B cell (primary cell): ENCODE measurements around the gene NFATC1. TPM values are rescaled to one million over a fixed set of nuclear protein-coding genes. Genes with fewer than 3 reads are reported as not detected.

ENCODE experiments used
- ATAC-seq: fragments of 200-7000 bp; cut with Tn5 transposase; one replicate; pipeline ENCODE4 v1.10.0; 2021; ENCODE audit warnings: low read depth, mild to moderate bottlenecking, moderate number of reproducible peaks, moderate library complexity
- CTCF ChIA-PET: fragments of 350-600 bp; sonication (Branson Sonifier 250); formaldehyde crosslinking; loops from one replicate; lab custom pipeline; 2021; ENCODE audit warnings: antibody characterized with exemption, inconsistent platforms; lab: Charles Lee
- POLR2A ChIA-PET: fragments of 350-600 bp; sonication (Branson Sonifier 250); formaldehyde crosslinking; loops from one replicate; lab custom pipeline; 2021; ENCODE audit warnings: antibody characterized with exemption; lab: Charles Lee
- DNase-seq: peaks from one replicate; pipeline ENCODE4 v3.0.0; 2013
- H2AFZ ChIP-seq: 2 replicates; pipeline ENCODE4 v1.6.1; 2012; ENCODE audit warnings: mild to moderate bottlenecking, low read depth, low read length; ENCODE audit not compliant: insufficient read depth, poor library complexity, severe bottlenecking
- H3K27ac ChIP-seq, 2 donors: 1 replicate in 1 of 2; 2 replicates in 1 of 2; pipeline ENCODE4 v1.5.1; 2012 to 2013; ENCODE audit warnings: low read length in 2 of 2, mild to moderate bottlenecking in 2 of 2, moderate library complexity in 1 of 2
- H3K27me3 ChIP-seq, 4 experiments: fragments of 200-600 bp in 1 of 4; sonication (generic) in 1 of 4; replicated peaks in 1 of 4; 1 replicate in 2 of 4; 2 replicates in 2 of 4; pipeline versions ENCODE4 v1.6.1 to v1.7.0; 2013 to 2016; ENCODE audit warnings: low read length in 3 of 4, mild to moderate bottlenecking in 2 of 4, mixed read lengths in 1 of 4, moderate library complexity in 1 of 4; ENCODE audit not compliant: insufficient read depth in 4 of 4, control insufficient read depth in 3 of 4; ENCODE audit errors: control extremely low read depth in 1 of 4
- H3K36me3 ChIP-seq, 2 experiments: replicated peaks in 1 of 2; 1 replicate in 1 of 2; 2 replicates in 1 of 2; pipeline versions ENCODE4 v1.6.1 to v1.7.1; 2013; ENCODE audit warnings: low read length in 1 of 2; ENCODE audit not compliant: insufficient read depth in 2 of 2, control insufficient read depth in 1 of 2; ENCODE audit errors: control extremely low read depth in 1 of 2, extremely low read depth in 1 of 2
- H3K4me1 ChIP-seq, 2 donors: fragments of 200-600 bp in 1 of 2; sonication (generic) in 1 of 2; 1 replicate in 1 of 2; 2 replicates in 1 of 2; pipeline versions ENCODE4 v1.5.1 to v1.6.1; 2013 to 2017; ENCODE audit warnings: low read length in 2 of 2; ENCODE audit not compliant: control insufficient read depth in 2 of 2, insufficient read depth in 2 of 2
- H3K4me2 ChIP-seq: replicated peaks from 2 replicates; pipeline ENCODE3; 2012; ENCODE audit warnings: mild to moderate bottlenecking, low read depth, low read length; ENCODE audit not compliant: poor library complexity, severe bottlenecking
- H3K4me3 ChIP-seq, 5 experiments: fragments of 200-600 bp in 1 of 5; sonication (generic) in 1 of 5; 1 replicate in 3 of 5; 2 replicates in 2 of 5; pipeline versions ENCODE4 v1.5.1 to v1.7.0; 2011 to 2016; ENCODE audit warnings: low read length in 4 of 5, mild to moderate bottlenecking in 4 of 5, low read depth in 2 of 5, control low read depth in 1 of 5, moderate library complexity in 1 of 5; ENCODE audit not compliant: insufficient read depth in 1 of 5; ENCODE audit errors: control extremely low read depth in 1 of 5, extremely low read depth in 1 of 5
- H3K79me2 ChIP-seq: fragments of 200-600 bp; sonication (generic); one replicate; pipeline ENCODE4 v1.6.0; 2016; ENCODE audit warnings: low read length; ENCODE audit not compliant: control insufficient read depth, insufficient read depth
- H3K9ac ChIP-seq: fragments of 200-600 bp; sonication (generic); 2 replicates; pipeline ENCODE4 v1.6.1; 2017; ENCODE audit warnings: mild to moderate bottlenecking, low read length, moderate library complexity
- H3K9me3 ChIP-seq, 3 donors: one replicate each; pipeline versions ENCODE4 v1.6.1 to v1.7.1; 2013; ENCODE audit warnings: low read length in 2 of 3; ENCODE audit not compliant: control insufficient read depth in 2 of 3, insufficient read depth in 1 of 3; ENCODE audit errors: control extremely low read depth in 1 of 3
- H4K20me1 ChIP-seq: 2 replicates; pipeline ENCODE4 v1.6.0; 2012; ENCODE audit warnings: mild to moderate bottlenecking, low read length; ENCODE audit not compliant: insufficient read depth, control insufficient read depth, poor library complexity, severe bottlenecking
- H3K27ac Mint-ChIP-seq: one replicate; pipeline ENCODE4 v1.8.0; 2021; ENCODE audit warnings: mixed read lengths
- H3K27me3 Mint-ChIP-seq: one replicate; pipeline ENCODE4 v1.8.0; 2021; ENCODE audit warnings: mixed read lengths
- H3K4me1 Mint-ChIP-seq: one replicate; pipeline ENCODE4 v1.8.0; 2021; ENCODE audit warnings: mixed read lengths
- H3K4me3 Mint-ChIP-seq: one replicate; pipeline ENCODE4 v1.8.0; 2021; ENCODE audit warnings: mixed read lengths
- H3K9me3 Mint-ChIP-seq: one replicate; pipeline ENCODE4 v1.8.0; 2022; ENCODE audit warnings: mixed read lengths; ENCODE audit not compliant: insufficient read depth
- EZH2 ChIP-seq: IDR thresholded peaks from 2 replicates; pipeline ENCODE4 v1.6.1; 2012; ENCODE audit warnings: borderline replicate concordance, low read depth, mild to moderate bottlenecking, moderate library complexity, low read length; ENCODE audit not compliant: insufficient read depth, poor library complexity, severe bottlenecking
- WGBS: methylation state at CpG from one replicate; pipeline ENCODE4 v1.1.5; 2013; ENCODE audit warnings: missing lambda C conversion rate; ENCODE audit not compliant: insufficient coverage; 5-methylcytosine and 5-hydroxymethylcytosine counted together
- intact Hi-C: fragments of 100-400 bp; cut with micrococcal nuclease; formaldehyde crosslinking; loops from one replicate; pipeline ENCODE4 v1.10.0; 2022
- polyA plus RNA-seq: library from polyadenylated mRNA; depleted of rRNA; stranded (reverse); fragments of >200 nt; gene quantifications from 2 replicates; pipeline ENCODE4 v1.2.3, GENCODE V29; 2012
- total RNA-seq, 2 donors: library from RNA; stranded (reverse); fragments of 120-200 nt in 1 of 2; gene quantifications; 1 replicate in 1 of 2; 2 replicates in 1 of 2; pipeline versions ENCODE4 v1.2.3 to v1.2.4, GENCODE V29; 2013 to 2022
- TF ChIP-seq, protein P1 (sequence below): fragments of 200-600 bp; IDR thresholded peaks from one replicate; pipeline ENCODE4 v1.8.0; 2022; ENCODE audit warnings: antibody characterized with exemption, mild to moderate bottlenecking

Gene NFATC1
- total and polyA plus RNA-seq, 2 donors (not counting 1 experiment from before 2014, with no cell fraction given), result 32.2 to 108 TPM

DNA sequence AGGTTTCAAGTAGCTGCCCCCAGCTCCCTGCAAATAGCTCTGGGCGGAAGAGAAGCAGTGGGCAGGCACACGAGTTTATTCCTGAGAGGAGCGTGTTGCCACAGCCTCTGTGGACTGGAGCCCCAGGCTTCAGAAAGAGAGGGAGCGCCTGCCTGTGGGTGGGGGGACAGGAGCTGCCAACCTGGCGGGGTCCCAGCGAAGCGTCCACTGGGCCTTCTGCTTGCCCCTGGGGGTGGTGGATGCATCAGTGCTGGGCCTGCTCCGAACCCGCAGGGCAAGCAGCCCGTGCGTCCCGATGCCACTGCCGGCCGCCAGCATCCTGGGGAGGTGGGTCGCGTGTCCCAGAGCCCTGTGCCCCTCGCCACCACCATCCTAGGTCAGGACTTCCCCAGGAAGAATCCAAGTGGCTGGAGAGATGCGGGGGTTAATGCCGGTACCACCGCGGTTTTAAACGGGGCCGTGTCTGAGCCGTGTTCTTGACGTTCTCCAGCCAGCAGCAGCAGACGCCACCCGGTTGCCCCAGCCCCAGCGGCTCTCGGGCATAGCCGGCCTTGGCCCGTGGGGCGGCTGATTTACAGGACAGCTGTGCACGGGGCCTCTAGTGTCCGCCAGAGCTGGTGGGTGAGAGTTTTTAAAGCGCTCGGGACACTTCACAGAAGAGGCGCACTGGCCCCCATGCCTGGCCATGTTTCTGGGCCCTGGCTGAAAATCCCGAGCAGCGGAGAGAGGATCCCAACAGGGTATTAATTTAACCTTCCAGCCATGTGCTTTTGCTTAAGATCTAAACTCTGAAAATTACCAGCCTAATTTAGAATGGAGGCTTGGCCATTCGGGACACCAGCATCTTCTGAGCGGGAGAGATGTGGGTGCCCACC, 84.7 kb downstream of the NFATC1 start:
- no peak overlapping the region for H3K4me3 ChIP-seq
- no peak overlapping the region for H3K27ac ChIP-seq
- H3K36me3 ChIP-seq, result peaks cover 0 to 66% of the 10 kb centered on the region in 2 experiments
- ATAC-seq (no peak), DNase-seq (no peak)
- ChIA-PET CTCF (no interaction called here), POLR2A (no interaction called here)
- no peak overlapping the region for H3K4me3 Mint-ChIP-seq
- H3K4me2 ChIP-seq, result no peak overlapping the region
- intact Hi-C loops, result no loop called here
- H2AFZ ChIP-seq, result no peak overlapping the region
- H3K79me2 ChIP-seq, result peaks cover 53% of the 10 kb centered on the region
- H3K9me3 ChIP-seq, result peaks cover 0 to 9% (median 0%) of the 10 kb centered on the region in 3 donors
- no peaks in the 10 kb centered on the region for H3K27me3 ChIP-seq
- H3K4me1 ChIP-seq, result no peaks in the 10 kb centered on the region
- no peak overlapping the region for H3K27ac Mint-ChIP-seq
- H3K9me3 Mint-ChIP-seq, result no peaks in the 10 kb centered on the region
- H3K9ac ChIP-seq, result no peak overlapping the region
- H3K4me1 Mint-ChIP-seq, result peaks cover 3% of the 10 kb centered on the region
- no peaks in the 10 kb centered on the region for H3K27me3 Mint-ChIP-seq
- peaks cover 50% of the 10 kb centered on the region for H4K20me1 ChIP-seq
- WGBS, result 96% methylated on average over 38 of the region's 41 CpGs
- no peak for TF ChIP-seq EZH2
- TF ChIP-seq, protein P1, sequence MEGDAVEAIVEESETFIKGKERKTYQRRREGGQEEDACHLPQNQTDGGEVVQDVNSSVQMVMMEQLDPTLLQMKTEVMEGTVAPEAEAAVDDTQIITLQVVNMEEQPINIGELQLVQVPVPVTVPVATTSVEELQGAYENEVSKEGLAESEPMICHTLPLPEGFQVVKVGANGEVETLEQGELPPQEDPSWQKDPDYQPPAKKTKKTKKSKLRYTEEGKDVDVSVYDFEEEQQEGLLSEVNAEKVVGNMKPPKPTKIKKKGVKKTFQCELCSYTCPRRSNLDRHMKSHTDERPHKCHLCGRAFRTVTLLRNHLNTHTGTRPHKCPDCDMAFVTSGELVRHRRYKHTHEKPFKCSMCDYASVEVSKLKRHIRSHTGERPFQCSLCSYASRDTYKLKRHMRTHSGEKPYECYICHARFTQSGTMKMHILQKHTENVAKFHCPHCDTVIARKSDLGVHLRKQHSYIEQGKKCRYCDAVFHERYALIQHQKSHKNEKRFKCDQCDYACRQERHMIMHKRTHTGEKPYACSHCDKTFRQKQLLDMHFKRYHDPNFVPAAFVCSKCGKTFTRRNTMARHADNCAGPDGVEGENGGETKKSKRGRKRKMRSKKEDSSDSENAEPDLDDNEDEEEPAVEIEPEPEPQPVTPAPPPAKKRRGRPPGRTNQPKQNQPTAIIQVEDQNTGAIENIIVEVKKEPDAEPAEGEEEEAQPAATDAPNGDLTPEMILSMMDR, result no peak
